Right renal cortex interstitium (tissue), 3 donors: ENCODE data around the gene ARTN. TPM values are rescaled to one million over a fixed set of nuclear protein-coding genes. Genes with fewer than 3 reads are reported as not detected.

Experiments
- DNase-seq, 3 donors: peaks; one replicate each; pipeline ENCODE4 v3.0.0-alpha.2; 2013; ENCODE audit warnings: low read depth in 3 of 3, low spot score in 2 of 3
- polyA plus RNA-seq, 3 donors: library from polyadenylated mRNA; unstranded; fragments of 120-200 nt; gene quantifications; one replicate each; pipeline ENCODE4 v1.2.1, GENCODE V29; 2013; ENCODE audit not compliant: insufficient read length in 3 of 3

ARTN gene
- polyA plus RNA-seq, 3 donors = 1.7 to 1.9 (median 1.7) TPM

DNA sequence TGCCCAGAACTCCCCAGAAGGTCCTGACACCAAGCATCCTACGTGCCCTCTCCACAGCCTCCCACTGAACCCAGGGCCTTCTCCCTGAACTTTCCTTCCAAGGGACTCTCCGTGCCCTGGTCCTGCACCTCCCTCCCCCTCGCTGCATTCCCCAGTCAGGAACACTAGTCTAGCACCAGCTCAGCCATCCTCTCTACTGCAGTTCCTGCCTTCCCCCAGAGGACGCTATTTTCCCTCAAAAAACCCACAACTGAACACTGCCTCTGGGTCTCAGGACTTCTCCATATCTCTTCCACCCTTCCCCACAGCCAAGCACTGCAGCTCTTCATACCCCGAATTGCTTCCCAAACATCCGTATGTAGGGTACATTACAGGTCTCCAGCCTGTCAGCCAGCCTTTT is 12.6 kb upstream of the ARTN start:
- no peak for DNase-seq

DNA sequence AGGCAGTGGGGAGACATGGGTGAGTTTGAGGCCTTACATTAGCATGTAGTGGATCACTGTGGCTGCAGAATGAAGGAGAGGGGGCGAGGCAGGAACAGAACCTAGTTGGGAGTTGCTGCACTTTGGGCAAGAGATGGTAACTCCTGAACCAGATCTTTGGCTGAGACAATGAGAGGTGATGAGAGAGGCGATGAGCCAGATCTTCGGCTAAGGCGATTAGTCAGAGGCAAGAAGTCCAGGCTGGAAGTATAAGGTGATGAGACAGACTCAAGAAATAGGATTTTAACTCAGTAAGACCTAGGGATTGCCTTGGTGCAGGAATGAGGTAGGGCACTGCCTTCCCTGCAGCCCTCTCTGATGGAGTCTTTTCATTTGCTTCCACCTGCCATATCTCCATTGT is 9.1 kb upstream of the ARTN start:
- DNase-seq = no peak

GRCh38 chr1:43925846-43926245 is 7.8 kb upstream of the ARTN start:
- DNase-seq = no peak

DNA sequence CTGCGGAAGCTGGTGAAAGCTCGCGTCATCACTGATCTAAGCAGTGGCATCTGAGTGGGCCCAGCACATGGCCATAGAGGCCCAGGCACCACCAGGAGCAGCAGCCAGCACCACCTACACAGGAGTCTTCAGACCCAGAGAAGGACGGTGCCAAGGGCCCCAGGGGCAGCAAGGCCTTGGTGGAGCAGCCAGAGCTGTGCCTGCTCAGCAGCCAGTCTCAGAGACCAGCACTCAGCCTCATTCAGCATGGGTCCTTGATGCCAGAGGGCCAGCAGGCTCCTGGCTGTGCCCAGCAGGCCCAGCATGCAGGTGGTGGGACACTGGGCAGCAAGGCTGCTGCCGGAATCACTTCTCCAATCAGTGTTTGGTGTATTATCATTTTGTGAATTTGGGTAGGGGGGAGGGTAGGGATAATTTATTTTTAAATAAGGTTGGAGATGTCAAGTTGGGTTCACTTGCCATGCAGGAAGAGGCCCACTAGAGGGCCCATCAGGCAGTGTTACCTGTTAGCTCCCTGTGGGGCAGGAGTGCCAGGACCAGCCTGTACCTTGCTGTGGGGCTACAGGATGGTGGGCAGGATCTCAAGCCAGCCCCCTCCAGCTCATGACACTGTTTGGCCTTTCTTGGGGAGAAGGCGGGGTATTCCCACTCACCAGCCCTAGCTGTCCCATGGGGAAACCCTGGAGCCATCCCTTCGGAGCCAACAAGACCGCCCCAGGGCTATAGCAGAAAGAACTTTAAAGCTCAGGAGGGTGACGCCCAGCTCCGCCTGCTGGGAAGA is 3.2 kb upstream of the ARTN start:
- DNase-seq = no peak

- no peak for DNase-seq
Observed at GRCh38 chr1:43930949-43931275, 2.7 kb upstream of the ARTN start.

- no peak for DNase-seq
Observed at GRCh38 chr1:43931711-43932660, 1.6 kb upstream of the ARTN start.

GRCh38 chr1:43932786-43933385 is 715 bp upstream of the ARTN start:
- DNase-seq = no peak

DNA sequence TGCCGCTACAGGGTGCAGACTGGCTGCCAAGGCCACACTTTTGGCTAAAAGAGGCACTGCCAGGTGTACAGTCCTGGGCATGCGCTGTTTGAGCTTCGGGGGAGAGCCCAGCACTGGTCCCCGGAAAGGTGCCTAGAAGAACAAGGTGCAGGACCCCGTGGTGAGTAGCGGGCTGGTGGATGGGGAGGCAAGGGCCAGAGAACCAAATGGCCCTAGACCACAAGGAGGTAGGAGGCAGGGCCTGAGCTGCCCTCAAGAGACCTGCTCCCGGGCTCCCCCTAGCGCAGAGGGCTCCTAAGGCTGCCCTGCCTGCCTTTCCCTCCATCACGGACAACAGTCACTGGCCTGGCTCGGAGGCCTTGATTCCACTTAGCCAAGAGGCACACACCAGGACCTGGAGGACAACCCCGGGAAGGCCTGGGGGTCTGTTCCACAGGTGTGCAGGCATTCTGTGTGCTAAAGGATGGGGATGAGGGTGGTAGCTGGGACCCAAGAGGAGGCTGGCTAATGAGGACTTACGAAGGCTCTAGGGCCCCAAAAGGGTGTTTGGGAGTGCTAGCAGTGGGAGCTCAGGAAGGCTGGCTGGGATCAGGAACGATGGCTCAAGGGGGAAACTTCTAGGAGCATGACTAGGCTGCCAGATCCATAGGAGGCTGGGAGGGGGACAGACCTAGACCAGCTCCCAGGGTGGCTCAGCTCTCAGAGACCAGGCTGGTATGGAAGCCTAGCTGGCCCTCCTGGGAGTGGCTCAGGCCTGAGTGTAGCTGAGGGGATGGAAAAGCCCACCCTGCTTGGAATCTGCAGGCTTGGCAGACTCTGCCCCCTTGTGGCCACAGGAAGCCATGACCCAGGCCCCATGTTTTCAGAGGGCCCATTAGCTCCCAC is 742 bp downstream of the ARTN start:
- DNase-seq = no peak

DNA sequence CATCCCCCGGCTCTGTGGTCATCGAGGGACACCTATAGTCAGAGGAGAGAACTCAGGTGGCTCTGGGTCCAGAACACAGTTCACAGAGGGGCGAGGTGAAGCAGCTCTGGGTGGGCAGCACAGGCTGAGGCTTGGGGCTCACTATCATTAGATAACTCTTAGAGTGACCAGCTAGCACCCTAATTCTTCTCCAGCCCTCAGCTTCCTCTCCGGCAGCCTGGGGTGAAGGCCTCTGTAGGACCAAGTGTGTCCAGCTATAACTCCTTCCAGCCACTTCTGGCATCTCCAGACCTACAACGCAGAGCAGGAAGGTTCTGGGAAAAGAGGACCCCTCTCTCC is 1.4 kb downstream of the ARTN start:
- DNase-seq = no peak

- no peak for DNase-seq
Observed at GRCh38 chr1:43935711-43936427, 2.3 kb downstream of the ARTN start.

GRCh38 chr1:43936431-43937151 is 3.0 kb downstream of the ARTN start:
- no peak for DNase-seq

DNA sequence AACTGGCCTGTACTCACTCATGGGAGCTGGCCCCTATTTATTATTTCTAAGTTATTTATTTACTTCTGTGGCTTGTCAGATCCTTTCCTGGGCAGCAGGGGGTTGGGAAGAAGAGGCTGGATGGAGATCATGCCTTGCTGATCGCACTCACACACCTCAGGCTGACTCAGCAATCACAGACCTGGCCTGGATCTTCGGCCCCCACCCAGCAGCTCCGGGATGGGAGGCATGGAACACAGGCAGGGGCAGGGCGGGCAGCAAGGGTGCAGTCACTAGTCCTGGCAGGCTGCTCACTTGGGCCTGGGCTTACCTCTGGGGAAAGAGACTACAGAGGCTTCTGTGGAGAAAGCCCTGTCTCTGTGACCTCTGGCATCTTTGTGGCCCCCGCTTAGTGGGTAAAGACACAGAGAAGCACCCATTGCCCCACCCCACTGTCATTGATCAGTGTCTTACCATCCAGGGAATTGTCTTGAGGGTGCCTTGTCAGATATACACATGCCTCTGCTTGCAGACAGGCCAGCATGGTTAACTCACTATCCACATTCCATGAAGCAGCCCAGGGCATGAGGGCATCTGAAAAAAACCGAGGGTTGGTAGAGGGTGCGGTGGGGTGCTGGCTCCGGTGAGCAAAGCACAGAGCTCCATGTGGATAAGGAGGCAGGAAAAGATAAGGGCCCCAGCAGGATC is 3.7 kb downstream of the ARTN start:
- DNase-seq = no peak

- DNase-seq = no peak
Observed at GRCh38 chr1:43938383-43938782, 4.8 kb downstream of the ARTN start.

DNA sequence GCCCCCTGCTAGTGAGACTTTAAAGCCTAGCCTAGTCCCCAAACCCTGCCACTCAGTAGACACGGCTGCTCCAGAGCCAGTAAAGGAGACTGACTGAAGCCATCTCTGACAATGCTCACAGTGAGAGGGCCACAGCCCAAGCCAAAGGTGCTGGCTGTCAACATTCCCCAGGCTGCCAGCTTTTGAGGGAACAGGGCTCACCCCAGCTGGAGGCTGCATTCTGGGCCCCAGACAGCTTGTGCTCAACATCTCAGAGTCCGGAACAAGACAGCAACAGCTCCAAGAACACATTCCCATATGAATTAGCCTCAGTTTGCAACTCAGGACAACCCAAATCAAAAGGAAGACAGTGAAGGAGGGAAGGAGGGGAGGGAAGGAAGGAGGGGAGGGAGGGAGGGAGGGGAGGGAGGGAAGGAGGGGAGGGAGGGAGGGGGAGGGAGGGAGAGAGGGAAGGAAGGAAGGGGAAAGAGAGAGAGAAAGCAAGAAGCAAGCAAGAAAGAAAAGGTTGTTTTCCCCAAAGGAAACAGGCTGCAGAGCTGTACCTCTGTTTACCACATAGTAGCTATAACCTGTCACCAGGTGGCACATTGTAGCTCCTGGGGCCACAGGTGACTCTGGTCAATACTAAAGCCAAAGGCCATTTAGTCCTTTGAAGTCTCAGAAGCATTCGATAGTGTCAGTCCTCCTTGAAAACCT is 5.4 kb downstream of the ARTN start:
- DNase-seq = no peak

GRCh38 chr1:43942411-43942810 is 8.8 kb downstream of the ARTN start:
- no peak for DNase-seq

GRCh38 chr1:43944860-43945259 is 11.3 kb downstream of the ARTN start:
- no peak for DNase-seq

DNA sequence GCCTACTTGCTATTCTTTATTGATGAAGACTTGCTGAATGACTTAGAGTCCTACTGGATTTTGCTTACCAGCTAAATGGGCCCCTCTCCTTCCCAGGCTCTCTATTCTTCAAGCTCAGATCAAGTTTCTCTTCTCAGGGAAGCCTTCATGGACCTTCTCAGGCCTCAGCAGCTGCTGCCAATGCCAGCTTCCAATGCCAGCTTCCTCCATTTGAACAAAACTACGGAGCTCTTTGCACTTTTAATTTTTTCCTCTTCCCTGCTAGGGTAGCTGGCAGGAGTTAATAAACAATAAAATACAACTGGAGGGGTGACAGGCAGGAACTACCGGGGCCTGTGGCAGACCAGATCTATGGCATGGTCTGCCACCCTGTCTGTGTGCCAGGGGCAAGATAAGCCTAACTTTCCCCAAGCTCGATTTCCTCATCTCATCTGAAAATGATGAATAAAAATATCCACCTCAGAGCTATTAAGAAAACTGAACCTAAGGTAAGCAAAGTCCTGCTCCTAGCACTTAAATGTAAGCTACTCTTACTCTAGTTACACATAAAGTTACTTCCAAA is 12.2 kb downstream of the ARTN start:
- DNase-seq = no peak
